ENCODE results near the gene POTEJ.
"Not testable (repeated sequence)": the region's sequence is repeated elsewhere in the genome, so short reads cannot be mapped to it uniquely, and the experiment has no call there.

Gene POTEJ

GRCh38 chr2:130611140-130611539, at the start of gene POTEJ:
TSS of gene POTEJ (plus strand) at chr2:130611440. CDS start at chr2:130611533, 93 bp downstream.
- not testable (repeated sequence) for DNase-seq

GRCh38 chr2:130566165-130566564, 45.1 kb upstream of the POTEJ start:
- not testable (repeated sequence) for DNase-seq

- not testable (repeated sequence) for DNase-seq
Observed at GRCh38 chr2:130571929-130572328, 39.3 kb upstream of the POTEJ start.

- DNase-seq: not testable (repeated sequence)
Observed at GRCh38 chr2:130574230-130574629, 37.0 kb upstream of the POTEJ start.

- DNase-seq: not testable (repeated sequence)
Observed at GRCh38 chr2:130576209-130576784, 34.9 kb upstream of the POTEJ start.

- not testable (repeated sequence) for DNase-seq
Observed at GRCh38 chr2:130577559-130577958, 33.7 kb upstream of the POTEJ start.

GRCh38 chr2:130579121-130579520, 32.1 kb upstream of the POTEJ start:
- DNase-seq: not testable (repeated sequence)

- DNase-seq: not testable (repeated sequence)
Observed at GRCh38 chr2:130581491-130581890, 29.7 kb upstream of the POTEJ start.

GRCh38 chr2:130582970-130583369, 28.3 kb upstream of the POTEJ start:
- not testable (repeated sequence) for DNase-seq

- DNase-seq: not testable (repeated sequence)
Observed at GRCh38 chr2:130583582-130583981, 27.7 kb upstream of the POTEJ start.

GRCh38 chr2:130584726-130585125, 26.5 kb upstream of the POTEJ start:
- not testable (repeated sequence) for DNase-seq

- not testable (repeated sequence) for DNase-seq
Observed at GRCh38 chr2:130588688-130589458, 22.4 kb upstream of the POTEJ start.

- DNase-seq: not testable (repeated sequence)
Observed at GRCh38 chr2:130590170-130590841, 20.9 kb upstream of the POTEJ start.

GRCh38 chr2:130590842-130591359, 20.3 kb upstream of the POTEJ start:
- not testable (repeated sequence) for DNase-seq

- DNase-seq: not testable (repeated sequence)
Observed at GRCh38 chr2:130592791-130593414, 18.3 kb upstream of the POTEJ start.

GRCh38 chr2:130594011-130594410, 17.2 kb upstream of the POTEJ start:
- not testable (repeated sequence) for DNase-seq

GRCh38 chr2:130596757-130597156, 14.5 kb upstream of the POTEJ start:
- DNase-seq: not testable (repeated sequence)

GRCh38 chr2:130597994-130598393, 13.2 kb upstream of the POTEJ start:
- DNase-seq: not testable (repeated sequence)

GRCh38 chr2:130598463-130598862, 12.8 kb upstream of the POTEJ start:
- not testable (repeated sequence) for DNase-seq

- not testable (repeated sequence) for DNase-seq
Observed at GRCh38 chr2:130599393-130599792, 11.8 kb upstream of the POTEJ start, which contains the start of gene CFC1. TSS of gene CFC1 (minus strand) at chr2:130599575. CDS start at chr2:130599287, 288 bp downstream.

GRCh38 chr2:130599926-130600325, 11.3 kb upstream of the POTEJ start:
- not testable (repeated sequence) for DNase-seq

- DNase-seq: not testable (repeated sequence)
Observed at GRCh38 chr2:130601648-130602302, 9.5 kb upstream of the POTEJ start.

All from C1 segment of cervical spinal cord (tissue), 14 donors.